ENCODE data around the gene DUSP22.

- no peak for TF ChIP-seq CTCF (IDR thresholded peaks at IDR 0.05)
- no peak for TF ChIP-seq POLR2A (IDR thresholded peaks at IDR 0.05)
Observed at GRCh38 chr6:313087-313486, 20.8 kb downstream of the DUSP22 start.
